SK-N-SH (cell line): ENCODE data around the gene FBXO21. TPM values are rescaled to one million over a fixed set of nuclear protein-coding genes. Genes with fewer than 3 reads are reported as not detected.

Source experiments
- CTCF ChIA-PET: fragments of 300-600, 350-600 bp; formaldehyde crosslinking; extraction: SDS; loops from one replicate; lab custom pipeline; 2021; lab: Yijun Ruan, JAX
- POLR2A ChIA-PET: fragments of 350-600 bp; sonication (Branson Sonifier 250); formaldehyde crosslinking; extraction: SDS; loops from one replicate; lab custom pipeline; 2020; ENCODE audit warnings: antibody characterized with exemption, inconsistent platforms; lab: Yijun Ruan, JAX
- DNase-seq: peaks from one replicate; pipeline ENCODE4 v3.0.0; 2012
- H2AFZ ChIP-seq: fragments of 200-600 bp; sonication (generic); 2 replicates; pipeline ENCODE4 v1.8.1; 2016; ENCODE audit warnings: antibody characterized with exemption, mild to moderate bottlenecking, low read depth
- H3F3A ChIP-seq: fragments of 200-600 bp; sonication (generic); replicated peaks from 2 replicates; pipeline ENCODE3; 2016; ENCODE audit warnings: antibody characterized with exemption, mild to moderate bottlenecking; ENCODE audit not compliant: insufficient read depth
- H3K27ac ChIP-seq, 2 experiments: fragments of 200-500 bp in 1 of 2; fragments of 200-600 bp in 1 of 2; sonication (Bioruptor generic) in 1 of 2; sonication (generic), shearing (Covaris generic) in 1 of 2; 2 replicates each; pipeline versions ENCODE4 v1.5.1 to v1.6.1; 2014 to 2016; ENCODE audit warnings: low read depth in 2 of 2, inconsistent platforms in 1 of 2, low read length in 1 of 2, mild to moderate bottlenecking in 1 of 2, mixed read lengths in 1 of 2
- H3K27me3 ChIP-seq: fragments of 200-600 bp; sonication (generic), shearing (Covaris generic); 2 replicates; pipeline ENCODE4 v1.6.1; 2016; ENCODE audit warnings: mixed run types; ENCODE audit not compliant: insufficient read depth
- H3K36me3 ChIP-seq, 2 experiments: fragments of 200-500 bp in 1 of 2; fragments of 200-600 bp in 1 of 2; sonication (Bioruptor generic) in 1 of 2; sonication (generic) in 1 of 2; replicated peaks in 1 of 2; 2 replicates each; pipeline versions ENCODE3 to v1.5.1; 2014 to 2016; ENCODE audit warnings: low read length in 1 of 2, mild to moderate bottlenecking in 1 of 2; ENCODE audit not compliant: insufficient read depth in 2 of 2, control insufficient read depth in 1 of 2
- H3K4me1 ChIP-seq, 2 experiments: fragments of 200-500 bp in 1 of 2; fragments of 200-600 bp in 1 of 2; sonication (Bioruptor generic) in 1 of 2; sonication (generic), shearing (Covaris generic) in 1 of 2; 2 replicates each; pipeline versions ENCODE4 v1.5.1 to v1.6.1; 2014 to 2016; ENCODE audit warnings: low read depth in 1 of 2, low read length in 1 of 2, mixed run types in 1 of 2; ENCODE audit not compliant: insufficient read depth in 2 of 2, control insufficient read depth in 1 of 2
- H3K4me2 ChIP-seq: fragments of 200-600 bp; sonication (generic), shearing (Covaris generic); 2 replicates; pipeline ENCODE4 v1.6.1; 2017; ENCODE audit warnings: mixed run types
- H3K4me3 ChIP-seq, 2 experiments: fragments of 200-500 bp in 1 of 2; fragments of 200-600 bp in 1 of 2; sonication (Bioruptor generic) in 1 of 2; sonication (generic), shearing (Covaris generic) in 1 of 2; 2 replicates each; pipeline versions ENCODE4 v1.5.1 to v1.8.1; 2014 to 2016; ENCODE audit warnings: low read depth in 2 of 2, inconsistent platforms in 1 of 2, low read length in 1 of 2, mild to moderate bottlenecking in 1 of 2, mixed read lengths in 1 of 2, moderate library complexity in 1 of 2
- H3K79me2 ChIP-seq: fragments of 200-600 bp; sonication (generic); 2 replicates; pipeline ENCODE4 v1.8.1; 2017; ENCODE audit warnings: mild to moderate bottlenecking; ENCODE audit not compliant: insufficient read depth
- H3K9ac ChIP-seq: fragments of 200-600 bp; sonication (generic); 2 replicates; pipeline ENCODE4 v1.6.1; 2017; ENCODE audit warnings: mixed run types
- H3K9me2 ChIP-seq: fragments of 200-600 bp; sonication (generic); 2 replicates; pipeline ENCODE4 v1.6.1; 2017; ENCODE audit warnings: mixed run types
- H3K9me3 ChIP-seq: fragments of 200-600 bp; sonication (generic); 2 replicates; pipeline ENCODE4 v1.6.1; 2017; ENCODE audit warnings: mixed run types, mild to moderate bottlenecking, moderate library complexity
- H4K20me1 ChIP-seq: fragments of 200-600 bp; sonication (generic); 2 replicates; pipeline ENCODE4 v1.6.1; 2017; ENCODE audit warnings: mild to moderate bottlenecking, mixed run types; ENCODE audit not compliant: insufficient read depth
- ELF1 ChIP-seq: IDR thresholded peaks from 2 replicates; pipeline ENCODE4 v1.4.0; 2012
- EZH2phosphoT487 ChIP-seq: fragments of 200-600 bp; sonication (generic); IDR thresholded peaks from 2 replicates; pipeline ENCODE4 v1.6.1; 2017; ENCODE audit warnings: low read depth, mixed run types, mild to moderate bottlenecking, antibody characterized with exemption, moderate library complexity, borderline replicate concordance
- FOXJ3 ChIP-seq: sonication (generic); formaldehyde crosslinking; IDR thresholded peaks from 2 replicates; pipeline ENCODE4 v1.5.1; 2020; ENCODE audit warnings: mild to moderate bottlenecking, missing genetic modification reagents
- FOXM1 ChIP-seq: IDR thresholded peaks from 2 replicates; pipeline ENCODE4 v1.4.0; 2012; ENCODE audit warnings: low read depth, mild to moderate bottlenecking
- GABPA ChIP-seq: IDR thresholded peaks from 2 replicates; pipeline ENCODE4 v1.4.0; 2012; ENCODE audit warnings: low read depth, mild to moderate bottlenecking
- GATA2 ChIP-seq: sonication (generic); formaldehyde crosslinking; IDR thresholded peaks from 2 replicates; pipeline ENCODE4 v1.5.0; 2020; ENCODE audit warnings: mild to moderate bottlenecking, missing genetic modification reagents
- IRF3 ChIP-seq: fragments of 150-350 bp; IDR thresholded peaks from 2 replicates; pipeline ENCODE4 v1.6.1; 2016; ENCODE audit warnings: mild to moderate bottlenecking, low read depth, low read length
- JUND ChIP-seq: IDR thresholded peaks from 2 replicates; pipeline ENCODE4 v1.4.0; 2012
- MXI1 ChIP-seq: IDR thresholded peaks from 2 replicates; pipeline ENCODE4 v1.6.1; 2012; ENCODE audit warnings: mild to moderate bottlenecking, low read depth, low read length, improper control_type of control experiment
- POLR2AphosphoS5 ChIP-seq: IDR thresholded peaks from 2 replicates; pipeline ENCODE4 v1.6.1; 2012; ENCODE audit warnings: low read depth, low read length
- RCOR1 ChIP-seq: fragments of 150-350 bp; IDR thresholded peaks from 2 replicates; pipeline ENCODE4 v1.6.1; 2017; ENCODE audit warnings: antibody characterized with exemption, low read length
- RFX5 ChIP-seq: IDR thresholded peaks from 2 replicates; pipeline ENCODE4 v1.6.1; 2012; ENCODE audit warnings: mild to moderate bottlenecking, improper control_type of control experiment, low read length
- SMC3 ChIP-seq: IDR thresholded peaks from 2 replicates; pipeline ENCODE4 v1.6.1; 2012; ENCODE audit warnings: low read depth, low read length, improper control_type of control experiment
- TAF1 ChIP-seq: IDR thresholded peaks from 2 replicates; pipeline ENCODE4 v1.6.1; 2012; ENCODE audit warnings: low read depth, mild to moderate bottlenecking, low read length, moderate library complexity, borderline replicate concordance
- TEAD4 ChIP-seq: IDR thresholded peaks from 2 replicates; pipeline ENCODE4 v1.4.0; 2012; ENCODE audit warnings: mild to moderate bottlenecking, borderline replicate concordance; ENCODE audit not compliant: insufficient read depth
- WGBS: methylation state at CpG from one replicate; pipeline ENCODE4 v1.1.6; 2017; ENCODE audit warnings: low lambda C conversion rate; 5-methylcytosine and 5-hydroxymethylcytosine counted together
- polyA plus RNA-seq, 3 experiments: library from polyadenylated mRNA; depleted of rRNA; stranded (reverse); fragments of >200 nt; gene quantifications; 2 replicates each; pipeline ENCODE4 v1.2.3, GENCODE V29; 2012

The FBXO21 gene
- polyA plus RNA-seq, 1 of the 3 experiments (the other 2 are of a cell fraction): 44.2 TPM

GRCh38 chr12:117161460-117162166 is 28.7 kb downstream of the FBXO21 start:
- ChIA-PET POLR2A (no interaction called here), CTCF (interaction anchor here (0.9 to 1.1 kb wide), 3 partner anchors 8 to 12 kb away, joined by 3 read pairs; no protein-coding TSS in a partner anchor)
- Histone ChIP-seq H4K20me1 (no peaks in the 10 kb centered on the region), H3K4me3 (no peak overlapping the region), H3K27ac (no peak overlapping the region), H3K9me2 (no peaks in the 10 kb centered on the region), H3K36me3 (peaks cover 61 to 74% of the 10 kb centered on the region in 2 experiments), H3F3A (no peaks in the 10 kb centered on the region), H3K27me3 (no peaks in the 10 kb centered on the region), H3K4me2 (no peak overlapping the region), H3K4me1 (peaks cover 0 to 4% of the 10 kb centered on the region in 2 experiments; a peak in 1 of 4 replicates), H3K79me2 (no peaks in the 10 kb centered on the region), H2AFZ (no peak overlapping the region), H3K9me3 (no peaks in the 10 kb centered on the region), H3K9ac (no peak overlapping the region)
- no peak for DNase-seq
- 80% methylated on average over 10 of the region's 10 CpGs for WGBS
- TF ChIP-seq GABPA: no peak
- TF ChIP-seq EZH2phosphoT487: no peak
- no peak for TF ChIP-seq SMC3
- TF ChIP-seq POLR2AphosphoS5: no peak
- no peak for TF ChIP-seq ELF1
- no peak for TF ChIP-seq RFX5
- TF ChIP-seq TEAD4: no peak
- TF ChIP-seq JUND: no peak
- no peak for TF ChIP-seq IRF3
- TF ChIP-seq GATA2 (CRISPR knock-in tag): no peak
- no peak for TF ChIP-seq MXI1
- TF ChIP-seq RCOR1: no peak
- no peak for TF ChIP-seq FOXM1
- TF ChIP-seq TAF1: no peak

- Histone ChIP-seq H3K9me3 (no peaks in the 10 kb centered on the region), H3K27me3 (no peaks in the 10 kb centered on the region), H3K4me3 (no peak overlapping the region), H3K36me3 (peaks cover 50 to 79% of the 10 kb centered on the region in 2 experiments), H3K9ac (no peak overlapping the region), H2AFZ (no peak overlapping the region), H4K20me1 (no peaks in the 10 kb centered on the region), H3K27ac (no peak overlapping the region; a peak in 1 of 4 replicates), H3K79me2 (no peaks in the 10 kb centered on the region), H3F3A (no peaks in the 10 kb centered on the region), H3K4me1 (peaks cover 0 to 4% of the 10 kb centered on the region in 2 experiments; a peak in 1 of 4 replicates), H3K4me2 (no peak overlapping the region), H3K9me2 (no peaks in the 10 kb centered on the region)
- peak; percentile 36 for DNase-seq
- TF ChIP-seq FOXJ3 (CRISPR knock-in tag) (no peak), TEAD4 (no peak), GATA2 (CRISPR knock-in tag) (0 out of 2 replicates have a peak, but pooled peaks have one; percentile 39), GABPA (no peak)
- ChIA-PET CTCF (interaction anchor here (0.9 to 1.0 kb wide), 3 partner anchors 11 to 134 kb away, joined by 3 read pairs; no protein-coding TSS in a partner anchor), POLR2A (no interaction called here)
- WGBS: 89% methylated on average over 9 of the region's 9 CpGs
Measured at GRCh38 chr12:117159674-117160073, 30.6 kb downstream of the FBXO21 start.
